ENCODE measurements around the gene TARS3. TPM values are rescaled to one million over a fixed set of nuclear protein-coding genes. Genes with fewer than 3 reads are reported as not detected.
"Not testable (repeated sequence)": the region's sequence is repeated elsewhere in the genome, so short reads cannot be mapped to it uniquely, and the experiment has no call there.

The TARS3 gene
- polyA plus RNA-seq, 2 of the 4 experiments (the other 2 are of a cell fraction), result 6.7 to 9.5 TPM

DNA sequence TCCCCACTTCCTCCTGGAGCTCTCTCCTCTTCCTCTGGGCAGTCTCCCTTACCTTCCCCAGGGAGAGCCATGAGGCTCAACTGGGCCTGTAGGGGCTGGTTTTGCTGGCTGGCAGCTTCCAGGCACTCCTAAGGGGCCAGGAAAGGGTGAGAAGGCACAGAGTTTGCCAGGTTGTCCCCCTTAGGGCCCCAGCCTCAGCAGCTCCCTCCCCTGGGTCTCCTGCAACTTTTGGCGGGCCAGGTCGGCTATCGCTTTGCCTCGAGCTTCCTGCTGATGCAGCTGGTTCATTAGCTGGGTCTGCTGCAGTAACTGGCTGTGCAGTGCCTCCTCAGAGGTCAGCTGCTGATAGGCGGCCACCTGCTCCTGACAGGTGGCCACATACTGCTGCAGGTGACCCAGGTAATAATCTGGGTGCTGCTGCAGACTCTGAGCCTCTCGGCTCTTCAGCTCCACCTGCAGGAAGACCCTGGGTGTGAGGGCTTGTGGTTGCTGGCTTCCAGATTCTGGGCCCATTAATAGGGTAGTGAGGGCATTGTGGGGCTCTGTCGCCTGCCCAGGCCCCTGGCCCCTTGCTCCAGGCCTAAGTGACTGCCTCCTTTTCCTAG is 49.3 kb upstream of the TARS3 start:
- no peaks in the 10 kb centered on the region for H3K4me1 ChIP-seq
- CTCF ChIA-PET, result interaction anchor here (1.0 kb wide), 1 partner anchor 59 kb away, joined by 3 read pairs; no protein-coding TSS in a partner anchor
- WGBS (ENCODE audit: missing lambda C conversion rate), result 23% methylated on average over 7 of the region's 7 CpGs
- FAIRE-seq, result no peak
- no peak overlapping the region for H3K4me2 ChIP-seq
- ATAC-seq, result 0 out of 6 replicates have a peak, but pooled peaks of 1 of the 2 experiments have one; percentile 13
- DNase-seq (ENCODE audit: low read depth in 1 of 2, low spot score in 1 of 2), result peak in 1 of 2 experiments; percentile 18
- POLR2A ChIA-PET, result no interaction called here
- no peak overlapping the region for H3K4me3 ChIP-seq
- no peak overlapping the region for H3K27ac ChIP-seq
- TF ChIP-seq ZFP36 (IDR thresholded peaks at IDR 0.05; ENCODE audit: borderline replicate concordance, partially characterized antibody), result no peak
- TF ChIP-seq EHF (CRISPR knock-in tag; IDR thresholded peaks at IDR 0.05), result no peak
- peak; percentile 38 to 61; a peak in 4 of 5 replicates for TF ChIP-seq RAD21 (conservative IDR thresholded peaks at IDR 0.05 in 1 of 2, IDR thresholded peaks at IDR 0.05 in 1 of 2)
- TF ChIP-seq, protein P1, sequence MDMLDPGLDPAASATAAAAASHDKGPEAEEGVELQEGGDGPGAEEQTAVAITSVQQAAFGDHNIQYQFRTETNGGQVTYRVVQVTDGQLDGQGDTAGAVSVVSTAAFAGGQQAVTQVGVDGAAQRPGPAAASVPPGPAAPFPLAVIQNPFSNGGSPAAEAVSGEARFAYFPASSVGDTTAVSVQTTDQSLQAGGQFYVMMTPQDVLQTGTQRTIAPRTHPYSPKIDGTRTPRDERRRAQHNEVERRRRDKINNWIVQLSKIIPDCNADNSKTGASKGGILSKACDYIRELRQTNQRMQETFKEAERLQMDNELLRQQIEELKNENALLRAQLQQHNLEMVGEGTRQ (IDR thresholded peaks at IDR 0.05), result no peak
- no peaks in the 10 kb centered on the region for H3K9me3 ChIP-seq

DNA sequence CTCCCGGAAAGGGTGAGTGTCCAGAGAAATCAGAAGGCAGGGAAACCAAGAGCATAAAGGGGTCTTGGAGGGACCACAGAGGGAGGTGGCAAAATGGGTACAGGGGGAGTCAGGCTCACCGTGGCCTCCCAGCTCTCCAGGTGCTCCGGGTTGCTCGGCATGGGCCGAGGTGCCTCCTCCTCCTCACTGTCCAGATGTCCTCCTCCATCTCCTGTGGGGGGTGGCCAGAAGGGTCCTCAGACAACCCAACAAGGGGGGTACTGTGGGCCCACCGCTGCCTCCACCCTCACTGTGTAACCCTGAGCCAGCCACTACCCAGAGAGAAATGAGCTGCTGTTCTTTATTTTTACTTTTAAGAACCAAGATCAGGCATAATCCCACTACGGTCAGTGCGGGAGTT is 48.6 kb upstream of the TARS3 start:
- no peak for FAIRE-seq
- WGBS (ENCODE audit: missing lambda C conversion rate), result 32% methylated on average over 8 of the region's 8 CpGs
- no peaks in the 10 kb centered on the region for H3K9me3 ChIP-seq

DNA sequence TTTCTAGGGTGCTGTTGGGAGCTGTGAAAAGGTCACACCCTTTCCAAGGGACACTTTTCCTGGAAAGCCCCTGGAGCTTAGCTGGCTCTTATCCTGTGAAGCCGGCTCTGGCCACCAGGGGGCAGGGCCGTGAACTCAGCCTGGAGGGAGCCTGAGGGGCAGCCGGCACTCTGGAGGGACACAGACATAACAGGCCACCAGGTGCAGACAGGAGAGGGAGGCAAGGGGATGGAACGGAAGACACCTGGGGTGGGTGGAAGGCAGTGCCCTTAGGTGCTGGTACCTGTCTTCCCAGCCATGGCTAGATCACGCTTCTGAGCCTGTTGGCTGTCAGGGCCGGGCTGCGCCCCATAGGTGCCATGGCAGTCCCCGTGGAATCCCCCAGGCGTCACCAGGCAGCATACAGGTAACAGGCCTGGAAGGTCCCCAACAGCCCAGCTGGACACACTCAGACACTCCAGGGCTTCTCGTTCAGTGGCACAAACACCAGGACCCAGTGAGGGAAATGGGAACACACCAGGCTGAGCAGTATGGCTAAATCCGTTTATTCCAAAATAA is 42.9 kb upstream of the TARS3 start:
- WGBS (ENCODE audit: missing lambda C conversion rate), result 56% methylated on average over 6 of the region's 11 CpGs
- FAIRE-seq; CTCF ChIA-PET; H3K4me1 ChIP-seq; DNase-seq (ENCODE audit: low read depth in 1 of 2, low spot score in 1 of 2); H3K27ac ChIP-seq; H3K9me3 ChIP-seq; POLR2A ChIA-PET; H3K4me3 ChIP-seq; H3K4me2 ChIP-seq: not testable (repeated sequence)
- ATAC-seq, result peak; percentile 53 to 73; a peak in 1 of 6 replicates

More for the DNA sequence above, 48.6 kb upstream of the TARS3 start:
- Histone ChIP-seq H3K4me3 (no peak overlapping the region), H3K4me1 (no peaks in the 10 kb centered on the region), H3K4me2 (no peak overlapping the region), H3K27ac (no peak overlapping the region)
- POLR2A ChIA-PET, result no interaction called here
- CTCF ChIA-PET, result no interaction called here
- DNase-seq (ENCODE audit: low read depth in 1 of 2, low spot score in 1 of 2) (no peak), ATAC-seq (no peak)
- TF ChIP-seq, protein P2, sequence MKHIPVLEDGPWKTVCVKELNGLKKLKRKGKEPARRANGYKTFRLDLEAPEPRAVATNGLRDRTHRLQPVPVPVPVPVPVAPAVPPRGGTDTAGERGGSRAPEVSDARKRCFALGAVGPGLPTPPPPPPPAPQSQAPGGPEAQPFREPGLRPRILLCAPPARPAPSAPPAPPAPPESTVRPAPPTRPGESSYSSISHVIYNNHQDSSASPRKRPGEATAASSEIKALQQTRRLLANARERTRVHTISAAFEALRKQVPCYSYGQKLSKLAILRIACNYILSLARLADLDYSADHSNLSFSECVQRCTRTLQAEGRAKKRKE (CRISPR knock-in tag; IDR thresholded peaks at IDR 0.05; ENCODE audit: low read depth), result no peak
- no peak for TF ChIP-seq CHD4 (IDR thresholded peaks at IDR 0.05; ENCODE audit: borderline replicate concordance)
- no peak for TF ChIP-seq ESRRA (IDR thresholded peaks at IDR 0.05; ENCODE audit: borderline replicate concordance, low read length)
- TF ChIP-seq ZSCAN20 (CRISPR knock-in tag; IDR thresholded peaks at IDR 0.05), result no peak
- TF ChIP-seq NPAS2 (CRISPR knock-in tag; IDR thresholded peaks at IDR 0.05; ENCODE audit: borderline replicate concordance), result no peak
- TF ChIP-seq MAZ (IDR thresholded peaks at IDR 0.05; ENCODE audit: borderline replicate concordance, low read depth, low read length), result no peak
- TF ChIP-seq, protein P3, sequence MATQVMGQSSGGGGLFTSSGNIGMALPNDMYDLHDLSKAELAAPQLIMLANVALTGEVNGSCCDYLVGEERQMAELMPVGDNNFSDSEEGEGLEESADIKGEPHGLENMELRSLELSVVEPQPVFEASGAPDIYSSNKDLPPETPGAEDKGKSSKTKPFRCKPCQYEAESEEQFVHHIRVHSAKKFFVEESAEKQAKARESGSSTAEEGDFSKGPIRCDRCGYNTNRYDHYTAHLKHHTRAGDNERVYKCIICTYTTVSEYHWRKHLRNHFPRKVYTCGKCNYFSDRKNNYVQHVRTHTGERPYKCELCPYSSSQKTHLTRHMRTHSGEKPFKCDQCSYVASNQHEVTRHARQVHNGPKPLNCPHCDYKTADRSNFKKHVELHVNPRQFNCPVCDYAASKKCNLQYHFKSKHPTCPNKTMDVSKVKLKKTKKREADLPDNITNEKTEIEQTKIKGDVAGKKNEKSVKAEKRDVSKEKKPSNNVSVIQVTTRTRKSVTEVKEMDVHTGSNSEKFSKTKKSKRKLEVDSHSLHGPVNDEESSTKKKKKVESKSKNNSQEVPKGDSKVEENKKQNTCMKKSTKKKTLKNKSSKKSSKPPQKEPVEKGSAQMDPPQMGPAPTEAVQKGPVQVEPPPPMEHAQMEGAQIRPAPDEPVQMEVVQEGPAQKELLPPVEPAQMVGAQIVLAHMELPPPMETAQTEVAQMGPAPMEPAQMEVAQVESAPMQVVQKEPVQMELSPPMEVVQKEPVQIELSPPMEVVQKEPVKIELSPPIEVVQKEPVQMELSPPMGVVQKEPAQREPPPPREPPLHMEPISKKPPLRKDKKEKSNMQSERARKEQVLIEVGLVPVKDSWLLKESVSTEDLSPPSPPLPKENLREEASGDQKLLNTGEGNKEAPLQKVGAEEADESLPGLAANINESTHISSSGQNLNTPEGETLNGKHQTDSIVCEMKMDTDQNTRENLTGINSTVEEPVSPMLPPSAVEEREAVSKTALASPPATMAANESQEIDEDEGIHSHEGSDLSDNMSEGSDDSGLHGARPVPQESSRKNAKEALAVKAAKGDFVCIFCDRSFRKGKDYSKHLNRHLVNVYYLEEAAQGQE (IDR thresholded peaks at IDR 0.05), result no peak
- TF ChIP-seq GATA3 (IDR thresholded peaks at IDR 0.05; ENCODE audit: borderline replicate concordance), result no peak
- TF ChIP-seq, protein P4, sequence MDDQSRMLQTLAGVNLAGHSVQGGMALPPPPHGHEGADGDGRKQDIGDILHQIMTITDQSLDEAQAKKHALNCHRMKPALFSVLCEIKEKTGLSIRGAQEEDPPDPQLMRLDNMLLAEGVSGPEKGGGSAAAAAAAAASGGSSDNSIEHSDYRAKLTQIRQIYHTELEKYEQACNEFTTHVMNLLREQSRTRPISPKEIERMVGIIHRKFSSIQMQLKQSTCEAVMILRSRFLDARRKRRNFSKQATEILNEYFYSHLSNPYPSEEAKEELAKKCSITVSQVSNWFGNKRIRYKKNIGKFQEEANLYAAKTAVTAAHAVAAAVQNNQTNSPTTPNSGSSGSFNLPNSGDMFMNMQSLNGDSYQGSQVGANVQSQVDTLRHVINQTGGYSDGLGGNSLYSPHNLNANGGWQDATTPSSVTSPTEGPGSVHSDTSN (IDR thresholded peaks at IDR 0.05), result no peak
- no peak for TF ChIP-seq MAFK (IDR thresholded peaks at IDR 0.05; ENCODE audit: partially characterized antibody)
- TF ChIP-seq KDM1A (IDR thresholded peaks at IDR 0.05; ENCODE audit: low read depth), result no peak
- no peak for TF ChIP-seq ZNF302 (CRISPR knock-in tag; IDR thresholded peaks at IDR 0.05)
- no peak for TF ChIP-seq PHF8 (IDR thresholded peaks at IDR 0.05; ENCODE audit: borderline replicate concordance, low read depth)
- TF ChIP-seq TFCP2L1 (CRISPR knock-in tag; IDR thresholded peaks at IDR 0.05), result no peak
- no peak for TF ChIP-seq POLR2A (IDR thresholded peaks at IDR 0.05; ENCODE audit: low read length)
- TF ChIP-seq, protein P5, sequence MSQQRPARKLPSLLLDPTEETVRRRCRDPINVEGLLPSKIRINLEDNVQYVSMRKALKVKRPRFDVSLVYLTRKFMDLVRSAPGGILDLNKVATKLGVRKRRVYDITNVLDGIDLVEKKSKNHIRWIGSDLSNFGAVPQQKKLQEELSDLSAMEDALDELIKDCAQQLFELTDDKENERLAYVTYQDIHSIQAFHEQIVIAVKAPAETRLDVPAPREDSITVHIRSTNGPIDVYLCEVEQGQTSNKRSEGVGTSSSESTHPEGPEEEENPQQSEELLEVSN (IDR thresholded peaks at IDR 0.05; ENCODE audit: borderline replicate concordance, low read depth), result no peak
- no peak for TF ChIP-seq CBX2 (IDR thresholded peaks at IDR 0.05; ENCODE audit: borderline replicate concordance, low read depth)

Data from A549 (cell line).